GM12874 (cell line): ENCODE results near the gene CHRNG.

Experiments used
- CTCF ChIP-seq: IDR thresholded peaks from 2 replicates; pipeline ENCODE4 v1.5.1; 2011; ENCODE audit warnings: low read depth, mild to moderate bottlenecking, control low read depth, low read length, moderate library complexity; ENCODE audit not compliant: insufficient read depth

CHRNG gene

DNA sequence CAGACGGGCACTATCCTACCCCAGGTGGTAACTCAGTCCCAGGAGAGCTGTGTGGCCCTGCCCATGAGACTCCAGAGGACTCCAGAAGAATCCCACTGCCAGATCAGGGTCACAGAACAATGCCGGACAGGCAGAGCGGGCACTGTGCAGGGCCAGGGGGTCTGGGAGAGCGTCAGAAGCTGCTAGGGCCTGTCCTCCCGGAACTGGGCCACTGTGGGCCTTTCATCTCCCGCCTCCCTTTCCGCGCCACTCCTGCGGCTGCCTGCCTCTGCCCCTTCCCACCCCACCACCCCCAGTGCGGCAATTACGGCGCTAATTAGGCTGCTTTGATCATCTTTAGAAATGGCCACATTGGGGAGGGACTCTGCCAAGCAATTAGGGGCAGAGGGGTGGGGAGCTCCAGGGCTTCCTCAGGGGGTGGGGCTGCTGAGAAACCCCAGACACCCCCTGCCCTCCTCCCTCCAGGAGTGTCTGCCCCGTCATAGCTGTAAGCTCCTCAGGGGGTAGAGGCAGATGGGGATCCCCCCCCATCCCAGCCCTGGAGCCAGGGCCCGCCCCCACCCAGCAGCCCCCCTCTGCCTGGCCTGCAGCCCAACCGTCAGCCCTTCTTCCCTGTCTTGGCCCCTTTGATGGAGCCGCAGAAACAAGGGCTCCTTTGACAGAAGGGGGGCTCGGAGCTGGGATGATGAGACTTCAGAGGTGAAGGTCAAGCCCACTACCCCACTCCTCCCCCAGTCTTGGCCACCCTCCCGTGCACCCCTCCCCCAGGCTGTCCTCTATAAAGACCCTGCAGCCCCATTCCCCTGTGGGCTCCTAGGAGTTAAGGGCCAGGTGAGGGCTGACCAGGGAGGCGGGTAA lies 19.7 kb upstream of the CHRNG start, which contains the start of gene PRSS56:
TSS of gene PRSS56 (plus strand) at position 808 of the 858 bp plus-strand sequence. CDS start 211 bp downstream, outside the sequence.
- TF ChIP-seq CTCF: no peak

- TF ChIP-seq CTCF: no peak
Observed at GRCh38 chr2:232520489-232520888, 19.0 kb upstream of the CHRNG start.

DNA sequence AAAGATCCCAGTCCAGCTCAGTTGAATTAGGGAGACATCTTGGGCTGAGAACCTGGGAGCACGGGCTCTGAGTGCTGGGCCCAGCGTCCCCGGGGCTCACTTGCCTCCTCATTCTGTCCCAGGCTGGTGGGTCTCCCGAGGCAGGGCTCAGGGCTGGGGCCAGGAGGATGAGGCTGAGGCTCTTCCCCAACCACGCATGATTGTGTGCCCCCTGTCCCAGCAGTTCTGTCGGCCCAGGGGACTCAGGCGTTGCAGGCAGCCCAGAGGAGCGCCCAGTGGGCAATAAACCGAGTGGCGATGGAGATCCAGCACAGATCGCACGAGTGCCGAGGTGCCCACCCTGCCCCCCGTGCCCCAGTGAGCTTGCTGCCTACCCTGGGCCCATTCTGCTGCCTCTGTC lies 18.4 kb upstream of the CHRNG start:
- TF ChIP-seq CTCF: no peak

DNA sequence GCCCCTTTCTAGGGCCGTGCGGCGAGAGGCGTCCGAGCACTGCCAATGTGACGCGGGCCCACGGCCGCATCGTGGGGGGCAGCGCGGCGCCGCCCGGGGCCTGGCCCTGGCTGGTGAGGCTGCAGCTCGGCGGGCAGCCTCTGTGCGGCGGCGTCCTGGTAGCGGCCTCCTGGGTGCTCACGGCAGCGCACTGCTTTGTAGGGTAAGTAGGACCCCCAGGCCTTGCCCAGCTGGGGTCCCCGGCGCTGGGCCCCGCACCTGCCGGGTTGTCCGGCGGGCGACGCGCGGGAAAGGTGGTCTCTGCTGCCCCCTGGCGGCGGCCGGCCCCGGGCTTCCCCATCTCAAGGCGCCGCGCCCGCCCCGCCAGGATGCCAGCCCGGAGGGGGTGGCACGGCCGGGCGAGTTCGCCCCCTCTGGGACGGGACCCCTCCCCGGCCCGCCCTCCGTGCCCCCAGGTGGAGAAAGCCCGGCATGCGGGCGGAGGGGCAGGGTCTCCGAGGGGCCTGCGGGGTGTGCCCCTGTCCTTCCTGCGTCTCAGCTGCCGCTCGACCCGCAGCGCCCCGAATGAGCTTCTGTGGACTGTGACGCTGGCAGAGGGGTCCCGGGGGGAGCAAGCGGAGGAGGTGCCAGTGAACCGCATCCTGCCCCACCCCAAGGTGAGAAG lies 17.4 kb upstream of the CHRNG start:
- TF ChIP-seq CTCF: peak; percentile 85

GRCh38 chr2:232522623-232523401 lies 16.7 kb upstream of the CHRNG start:
- TF ChIP-seq CTCF: no peak

GRCh38 chr2:232523402-232523681 lies 16.1 kb upstream of the CHRNG start:
- TF ChIP-seq CTCF: no peak
